Activated CD8-positive, alpha-beta T cell treated with anti-CD3 and anti-CD28 coated beads for 36 hours (primary cell): ENCODE data around the gene SEMA7A. TPM values are rescaled to one million over a fixed set of nuclear protein-coding genes. Genes with fewer than 3 reads are reported as not detected.

Experiments
- ATAC-seq: fragments of 200-7000 bp; cut with Tn5 transposase; one replicate; pipeline ENCODE4 v1.10.0; 2021; ENCODE audit warnings: mild to moderate bottlenecking, moderate library complexity
- CTCF ChIA-PET: fragments of 350-600 bp; sonication (Branson Sonifier 250); formaldehyde crosslinking; loops from one replicate; lab custom pipeline; 2021; ENCODE audit warnings: antibody characterized with exemption; lab: Charles Lee
- POLR2A ChIA-PET: fragments of 350-600 bp; sonication (Branson Sonifier 250); formaldehyde crosslinking; loops from one replicate; lab custom pipeline; 2021; ENCODE audit warnings: antibody characterized with exemption; lab: Charles Lee
- DNase-seq: peaks from one replicate; pipeline ENCODE4 v3.0.0-alpha.2; 2020
- H3K27ac Mint-ChIP-seq: one replicate; pipeline ENCODE4 v1.8.0; 2021; ENCODE audit warnings: mild to moderate bottlenecking, mixed read lengths
- H3K27me3 Mint-ChIP-seq: one replicate; pipeline ENCODE4 v1.8.0; 2021; ENCODE audit warnings: mixed read lengths
- H3K36me3 Mint-ChIP-seq: one replicate; pipeline ENCODE4 v1.8.0; 2021; ENCODE audit warnings: low read depth, mixed read lengths
- H3K4me1 Mint-ChIP-seq: one replicate; pipeline ENCODE4 v1.8.0; 2021; ENCODE audit warnings: low read depth, mixed read lengths
- H3K4me3 Mint-ChIP-seq: one replicate; pipeline ENCODE4 v1.8.0; 2021; ENCODE audit warnings: mild to moderate bottlenecking, moderate library complexity, mixed read lengths
- H3K9me3 Mint-ChIP-seq: one replicate; pipeline ENCODE4 v1.8.0; 2021; ENCODE audit warnings: mixed read lengths
- CTCF ChIP-seq: fragments of 200-600 bp; IDR thresholded peaks from one replicate; pipeline ENCODE4 v1.8.0; 2022; ENCODE audit warnings: antibody characterized with exemption, mild to moderate bottlenecking
- intact Hi-C: fragments of 100-400 bp; cut with micrococcal nuclease; formaldehyde crosslinking; loops from one replicate; pipeline ENCODE4 v1.10.0; 2022
- total RNA-seq, 2 experiments: library from RNA; stranded (reverse); gene quantifications; one replicate each; pipeline ENCODE4 v1.2.3, GENCODE V29; 2021

SEMA7A gene
- total RNA-seq, 2 experiments from 2014 or later = 62.4 TPM

GRCh38 chr15:74381190-74381453 is 52.6 kb downstream of the SEMA7A start:
- intact Hi-C loops = no loop called here
- no peaks in the 10 kb centered on the region for H3K36me3 Mint-ChIP-seq
- CTCF ChIA-PET = interaction anchor here (1.1 to 17.3 kb wide), 9 partner anchors 15 to 165 kb away, joined by 3 to 840 read pairs (median 11); partner anchors contain the start of genes ARID3B, SEMA7A and UBL7
- no peak overlapping the region for H3K4me3 Mint-ChIP-seq
- POLR2A ChIA-PET = interaction anchor here (0.5 to 6.7 kb wide), 3 partner anchors 21 to 53 kb away, joined by 4 to 141 read pairs (median 14); partner anchors contain the start of gene SEMA7A
- ATAC-seq = no peak
- H3K27me3 Mint-ChIP-seq = no peaks in the 10 kb centered on the region
- no peak for TF ChIP-seq CTCF
- no peak overlapping the region for H3K27ac Mint-ChIP-seq
- no peak for DNase-seq
- no peaks in the 10 kb centered on the region for H3K9me3 Mint-ChIP-seq
- H3K4me1 Mint-ChIP-seq = peaks cover 86% of the 10 kb centered on the region

DNA sequence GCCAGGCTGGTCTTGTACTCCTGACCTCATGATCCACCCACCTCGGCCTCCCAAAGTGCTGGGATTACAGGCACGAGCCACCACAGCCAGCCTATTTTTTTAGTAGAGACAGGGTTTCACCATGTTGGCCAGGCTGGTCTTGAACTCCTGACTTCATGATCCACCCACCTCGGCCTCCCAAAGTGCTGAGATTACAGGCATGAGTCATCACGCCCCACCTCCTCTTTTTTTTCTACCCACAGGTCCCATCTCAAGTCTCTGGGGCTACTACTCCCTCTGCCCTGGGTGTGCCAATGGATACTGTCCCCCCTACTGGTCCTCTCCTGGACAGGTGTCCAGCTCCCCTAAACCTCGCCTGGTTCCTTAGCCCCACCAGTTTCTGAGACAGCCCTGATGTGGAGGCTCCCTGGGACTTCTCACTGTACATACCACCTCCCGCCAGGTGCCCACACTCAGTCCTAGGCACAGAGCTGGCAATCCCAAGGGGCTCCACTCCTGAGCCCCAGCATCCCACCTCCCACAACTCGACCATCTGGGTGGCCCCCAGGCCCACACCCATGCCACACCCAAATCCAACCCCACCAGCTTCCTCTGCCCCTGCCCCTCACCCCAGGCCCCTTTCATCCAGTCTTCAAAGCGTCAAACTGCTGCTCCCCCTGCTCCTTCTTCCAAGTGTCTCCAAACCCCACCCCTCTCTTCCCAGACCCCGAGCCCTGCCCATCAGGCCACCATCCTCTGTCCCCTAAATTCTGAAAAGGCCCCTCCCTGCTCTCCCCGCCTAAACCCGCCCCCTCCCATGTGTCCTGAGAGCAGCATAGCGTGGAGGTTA is 53.2 kb downstream of the SEMA7A start:
- H3K9me3 Mint-ChIP-seq = no peaks in the 10 kb centered on the region
- no peak for ATAC-seq
- H3K4me1 Mint-ChIP-seq = peaks cover 83% of the 10 kb centered on the region
- H3K36me3 Mint-ChIP-seq = no peaks in the 10 kb centered on the region
- H3K27me3 Mint-ChIP-seq = no peaks in the 10 kb centered on the region
- ChIA-PET POLR2A (interaction anchor here (0.5 to 6.7 kb wide), 4 partner anchors 16 to 80 kb away, joined by 3 to 141 read pairs (median 4); partner anchors contain the start of gene UBL7), CTCF (interaction anchor here (2.4 to 17.3 kb wide), 4 partner anchors 15 to 81 kb away, joined by 16 to 840 read pairs (median 30); partner anchors contain the start of genes SEMA7A and UBL7)
- intact Hi-C loops = no loop called here
- peak; percentile 48 for DNase-seq
- H3K4me3 Mint-ChIP-seq = no peak overlapping the region
- no peak overlapping the region for H3K27ac Mint-ChIP-seq
- TF ChIP-seq CTCF = no peak

DNA sequence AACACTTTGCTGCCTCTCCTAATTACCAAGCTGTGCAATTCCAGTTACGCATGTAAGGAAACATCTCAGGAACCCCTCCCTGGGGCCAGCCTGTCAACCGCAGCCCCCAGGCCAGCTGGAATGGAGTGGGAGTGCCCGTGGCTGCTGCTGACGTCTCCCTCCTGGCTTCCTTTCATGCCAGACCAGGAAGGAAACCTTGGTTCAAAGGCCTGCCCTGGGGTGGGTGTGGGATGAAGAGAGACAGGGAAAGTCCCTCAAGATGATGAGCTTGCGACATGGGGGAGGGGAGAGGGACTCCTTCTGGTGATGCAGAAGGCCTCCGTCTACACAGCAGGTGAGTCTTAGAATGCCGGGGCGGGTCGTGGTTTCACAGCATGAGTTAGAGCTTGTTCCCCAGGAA is 54.9 kb downstream of the SEMA7A start:
- H3K36me3 Mint-ChIP-seq = no peaks in the 10 kb centered on the region
- peak overlapping the region; percentile 61 for H3K27ac Mint-ChIP-seq
- ATAC-seq (peak; percentile 34), DNase-seq (peak; percentile 88)
- CTCF ChIA-PET = interaction anchor here (0.7 to 17.3 kb wide), 8 partner anchors 18 to 408 kb away, joined by 3 to 840 read pairs (median 4); partner anchors contain the start of gene SEMA7A
- H3K4me3 Mint-ChIP-seq = no peak overlapping the region
- intact Hi-C loops = loop anchor here (5.0 kb wide), 1 partner anchor 163 kb away; the partner anchor contains the start of gene ARID3B
- H3K9me3 Mint-ChIP-seq = no peaks in the 10 kb centered on the region
- no peak for TF ChIP-seq CTCF
- H3K27me3 Mint-ChIP-seq = no peaks in the 10 kb centered on the region
- H3K4me1 Mint-ChIP-seq = peaks cover 76% of the 10 kb centered on the region
- POLR2A ChIA-PET = interaction anchor here (0.6 to 2.0 kb wide), 12 partner anchors 11 to 174 kb away, joined by 3 to 14 read pairs (median 4); no protein-coding TSS in a partner anchor

- Mint-ChIP-seq H3K4me3 (no peak overlapping the region), H3K27me3 (no peaks in the 10 kb centered on the region), H3K27ac (peak overlapping the region; percentile 61), H3K9me3 (no peaks in the 10 kb centered on the region), H3K4me1 (peaks cover 69% of the 10 kb centered on the region), H3K36me3 (no peaks in the 10 kb centered on the region)
- no peak for TF ChIP-seq CTCF
- DNase-seq (no peak), ATAC-seq (no peak)
- POLR2A ChIA-PET = interaction anchor here (0.6 to 2.7 kb wide), 10 partner anchors 10 to 175 kb away, joined by 3 to 14 read pairs (median 4); partner anchors contain the start of gene UBL7
- intact Hi-C loops = loop anchor here (5.0 kb wide), 1 partner anchor 164 kb away; the partner anchor contains the start of gene ARID3B
- CTCF ChIA-PET = interaction anchor here (0.7 to 17.3 kb wide), 8 partner anchors 19 to 409 kb away, joined by 3 to 840 read pairs (median 4); partner anchors contain the start of genes CLK3 and SEMA7A
Observed at GRCh38 chr15:74377831-74378766, 55.7 kb downstream of the SEMA7A start.
